WI38 (cell line): ENCODE data around the gene GRID1.

ENCODE experiments used
- H3K4me3 ChIP-seq: 2 replicates; pipeline ENCODE4 v1.5.1; 2011; ENCODE audit warnings: low read depth, mild to moderate bottlenecking, control low read depth, low read length
- TF ChIP-seq, protein P1 (sequence below): IDR thresholded peaks from 2 replicates; pipeline ENCODE4 v1.5.1; 2012; ENCODE audit warnings: low read depth, mild to moderate bottlenecking, control low read depth, low read length

GRID1 gene

DNA sequence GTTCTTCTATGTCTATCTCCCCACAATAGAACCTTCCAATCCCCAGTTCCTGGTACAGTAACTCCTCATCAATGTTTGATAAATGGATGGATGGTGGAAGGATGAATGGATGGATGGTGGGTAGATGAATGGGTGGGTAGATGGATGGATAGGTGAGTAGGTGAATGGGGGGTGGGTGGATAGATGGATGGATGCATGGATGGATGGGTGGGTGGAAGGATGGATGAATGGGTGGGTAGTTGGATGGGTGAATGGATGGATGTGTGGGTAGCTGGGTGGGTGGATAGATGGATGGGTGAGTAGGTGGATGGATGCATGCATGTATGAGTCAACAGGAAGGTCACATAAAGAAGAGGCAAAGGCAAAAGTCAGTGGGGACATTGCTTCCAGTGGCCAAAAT, 116.8 kb downstream of the GRID1 start:
- no peak overlapping the region for H3K4me3 ChIP-seq
- TF ChIP-seq, protein P1, sequence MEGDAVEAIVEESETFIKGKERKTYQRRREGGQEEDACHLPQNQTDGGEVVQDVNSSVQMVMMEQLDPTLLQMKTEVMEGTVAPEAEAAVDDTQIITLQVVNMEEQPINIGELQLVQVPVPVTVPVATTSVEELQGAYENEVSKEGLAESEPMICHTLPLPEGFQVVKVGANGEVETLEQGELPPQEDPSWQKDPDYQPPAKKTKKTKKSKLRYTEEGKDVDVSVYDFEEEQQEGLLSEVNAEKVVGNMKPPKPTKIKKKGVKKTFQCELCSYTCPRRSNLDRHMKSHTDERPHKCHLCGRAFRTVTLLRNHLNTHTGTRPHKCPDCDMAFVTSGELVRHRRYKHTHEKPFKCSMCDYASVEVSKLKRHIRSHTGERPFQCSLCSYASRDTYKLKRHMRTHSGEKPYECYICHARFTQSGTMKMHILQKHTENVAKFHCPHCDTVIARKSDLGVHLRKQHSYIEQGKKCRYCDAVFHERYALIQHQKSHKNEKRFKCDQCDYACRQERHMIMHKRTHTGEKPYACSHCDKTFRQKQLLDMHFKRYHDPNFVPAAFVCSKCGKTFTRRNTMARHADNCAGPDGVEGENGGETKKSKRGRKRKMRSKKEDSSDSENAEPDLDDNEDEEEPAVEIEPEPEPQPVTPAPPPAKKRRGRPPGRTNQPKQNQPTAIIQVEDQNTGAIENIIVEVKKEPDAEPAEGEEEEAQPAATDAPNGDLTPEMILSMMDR = no peak

DNA sequence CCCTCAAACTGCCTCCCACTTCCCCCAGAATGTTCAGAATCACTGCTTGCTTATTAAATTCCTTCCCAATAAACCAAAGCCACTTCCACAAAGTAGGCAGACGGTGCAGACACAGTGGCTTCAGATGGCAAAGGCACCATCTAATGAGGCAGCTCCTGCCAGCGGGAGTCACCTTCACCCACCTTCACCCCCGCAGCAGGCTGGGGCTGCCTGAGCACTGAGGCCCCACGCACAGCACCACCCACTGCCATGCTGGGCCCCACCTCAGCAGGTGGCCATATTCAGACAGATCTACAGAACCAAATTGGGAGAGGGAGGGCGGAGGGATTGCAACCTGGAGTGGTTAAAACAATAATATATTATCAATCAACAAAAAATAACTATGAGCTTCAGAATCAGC, 118.5 kb downstream of the GRID1 start:
- TF ChIP-seq, protein P1 = no peak
- H3K4me3 ChIP-seq = no peak overlapping the region

DNA sequence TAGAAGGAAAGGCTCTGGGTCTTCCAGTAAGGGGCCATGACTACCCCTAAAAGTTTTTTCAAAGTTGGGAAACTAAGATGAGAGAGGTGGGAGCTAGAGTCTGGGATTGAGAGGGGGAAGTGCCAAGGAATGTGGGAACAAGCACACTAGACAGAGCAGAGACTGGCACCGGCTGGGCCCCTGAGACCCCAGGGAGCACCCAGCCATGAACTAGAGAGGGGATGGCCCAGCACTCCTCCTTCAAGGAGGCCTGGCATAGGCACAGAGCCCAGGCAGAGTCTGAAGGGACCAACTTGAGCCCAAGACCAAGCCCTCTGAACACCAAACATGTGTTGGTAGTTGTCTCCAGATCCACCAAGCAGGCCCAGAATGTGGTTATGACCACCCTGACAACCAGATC, 119.0 kb downstream of the GRID1 start:
- no peak overlapping the region for H3K4me3 ChIP-seq
- TF ChIP-seq, protein P1 = no peak

DNA sequence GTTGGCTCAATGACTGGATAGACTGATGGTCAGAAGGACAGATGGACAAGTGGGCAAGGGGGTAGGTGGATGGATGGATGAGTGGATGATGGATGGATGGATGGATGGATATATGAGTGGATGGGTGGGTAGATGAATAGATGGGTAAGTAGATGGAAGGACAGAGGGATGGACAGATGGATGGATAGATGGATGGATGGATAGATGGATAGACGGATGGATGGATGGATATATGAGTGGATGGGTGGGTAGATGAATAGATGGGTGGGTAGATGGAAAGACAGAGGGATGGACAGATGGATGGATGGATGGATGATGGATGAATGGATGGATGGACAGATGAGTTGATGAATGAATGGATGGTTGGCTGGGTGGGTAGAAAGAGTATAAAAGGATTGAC, 119.5 kb downstream of the GRID1 start:
- TF ChIP-seq, protein P1 = no peak
- no peak overlapping the region for H3K4me3 ChIP-seq

DNA sequence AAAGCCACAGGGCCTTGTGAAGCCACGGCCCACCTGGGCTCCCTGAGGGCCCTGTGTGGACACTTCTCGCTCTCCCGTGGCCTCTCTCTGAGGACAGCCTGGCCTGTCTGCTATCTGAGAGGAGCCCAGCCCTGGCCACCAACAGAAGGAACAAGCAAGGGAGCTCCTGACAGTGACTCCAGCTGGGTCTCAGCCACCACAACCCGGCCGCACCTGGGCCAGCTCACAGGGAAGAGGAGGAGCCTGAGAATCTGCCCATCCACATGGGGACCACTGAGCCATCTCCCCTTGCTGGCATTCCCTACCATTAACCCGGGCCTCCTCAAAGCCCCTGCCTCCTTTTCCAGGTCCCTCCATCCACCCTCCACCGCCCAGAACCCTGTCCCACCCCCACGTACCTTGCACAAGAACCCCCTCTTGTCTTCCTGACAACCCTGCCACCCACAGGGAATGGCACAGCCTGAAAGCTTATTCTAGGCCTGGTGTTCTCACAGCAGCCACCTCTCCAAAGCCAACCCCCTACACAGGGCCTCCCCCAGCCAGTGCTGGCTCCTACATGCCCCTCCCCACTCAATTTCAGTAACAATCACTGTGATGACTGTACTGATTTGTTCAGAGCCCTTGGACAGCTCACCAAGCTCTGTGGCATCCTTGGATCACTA, 120.2 kb downstream of the GRID1 start:
- TF ChIP-seq, protein P1 = no peak

DNA sequence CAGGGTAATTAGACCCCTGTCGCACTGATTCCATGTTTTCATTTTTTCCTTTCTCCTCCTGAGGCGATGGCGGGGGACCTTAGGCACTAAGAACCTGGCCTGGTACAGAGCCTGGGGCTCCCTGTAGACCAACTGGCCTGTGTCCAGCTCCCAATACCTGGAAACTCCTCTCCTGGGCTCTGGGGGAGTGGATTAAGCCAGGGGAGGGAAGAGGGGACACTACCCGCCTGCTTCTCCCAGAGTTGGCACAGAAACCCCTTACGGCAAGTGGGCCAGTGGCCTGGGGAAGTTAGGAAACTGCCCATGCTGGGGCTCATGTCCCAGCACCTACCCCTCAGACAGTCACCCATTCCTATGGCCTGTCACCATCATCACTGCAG, 121.6 kb downstream of the GRID1 start:
- H3K4me3 ChIP-seq = no peak overlapping the region
- TF ChIP-seq, protein P1 = no peak

More for the DNA sequence above, 120.2 kb downstream of the GRID1 start:
- H3K4me3 ChIP-seq = no peak overlapping the region

DNA sequence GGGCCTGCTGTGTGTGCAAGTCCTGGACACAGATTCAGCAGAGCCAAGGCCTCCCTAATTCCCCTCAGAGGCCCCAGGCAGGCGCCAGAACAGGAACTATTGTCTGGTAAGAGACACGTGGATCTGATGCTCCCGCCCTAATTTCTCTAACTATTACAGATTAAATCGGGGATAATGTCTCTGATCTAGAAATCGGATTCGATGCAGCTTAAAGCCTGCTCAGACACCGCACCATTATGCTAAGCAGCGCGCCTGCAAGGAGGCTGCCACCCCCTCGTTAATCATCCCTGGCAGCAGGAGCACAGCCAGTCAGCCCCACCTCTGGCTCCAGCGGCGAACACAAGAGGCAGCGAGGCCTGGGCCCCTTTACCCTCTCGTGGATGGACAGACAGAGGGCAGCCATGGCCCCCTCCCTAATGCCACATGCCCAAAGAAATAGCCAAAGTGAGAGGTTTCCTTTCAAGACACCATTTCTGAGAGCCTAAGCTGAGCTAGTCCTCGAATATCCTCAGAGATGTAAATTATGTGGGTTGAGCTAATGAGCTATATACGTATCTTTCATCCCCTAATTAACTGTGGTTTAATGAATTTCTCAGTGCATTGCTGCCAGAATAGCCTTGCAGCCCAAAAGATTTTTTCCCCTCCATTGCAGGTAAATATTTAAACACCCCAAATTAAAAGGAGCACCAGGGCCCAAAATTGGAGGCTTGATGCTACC, 122.1 kb downstream of the GRID1 start:
- TF ChIP-seq, protein P1 = no peak
- H3K4me3 ChIP-seq = no peak overlapping the region
